ENCODE measurements around the gene ADGRD1.

ADGRD1 gene

GRCh38 chr12:131146173-131146675 is 192.5 kb downstream of the ADGRD1 start:
- TF ChIP-seq EGR1 (IDR thresholded peaks at IDR 0.05) (no peak), TCF12 (IDR thresholded peaks at IDR 0.05; ENCODE audit: low read depth) (no peak)

- TF ChIP-seq USF1 (IDR thresholded peaks at IDR 0.05) (no peak), TCF12 (IDR thresholded peaks at IDR 0.05; ENCODE audit: low read depth) (no peak), MAX (IDR thresholded peaks at IDR 0.05) (no peak), FOXM1 (IDR thresholded peaks at IDR 0.05; ENCODE audit: borderline replicate concordance, low read depth) (no peak), RAD21 (IDR thresholded peaks at IDR 0.05; ENCODE audit: low read depth) (no peak), TEAD4 (IDR thresholded peaks at IDR 0.05) (no peak), EP300 (IDR thresholded peaks at IDR 0.05; ENCODE audit: borderline replicate concordance) (no peak)
These were observed 193.6 kb downstream of the ADGRD1 start for GRCh38 chr12:131147293-131147692.

GRCh38 chr12:131147894-131148293 is 194.2 kb downstream of the ADGRD1 start:
- TF ChIP-seq CREB1 (IDR thresholded peaks at IDR 0.05; ENCODE audit: low read depth) = no peak
- no peak for TF ChIP-seq NFIC (IDR thresholded peaks at IDR 0.05)

DNA sequence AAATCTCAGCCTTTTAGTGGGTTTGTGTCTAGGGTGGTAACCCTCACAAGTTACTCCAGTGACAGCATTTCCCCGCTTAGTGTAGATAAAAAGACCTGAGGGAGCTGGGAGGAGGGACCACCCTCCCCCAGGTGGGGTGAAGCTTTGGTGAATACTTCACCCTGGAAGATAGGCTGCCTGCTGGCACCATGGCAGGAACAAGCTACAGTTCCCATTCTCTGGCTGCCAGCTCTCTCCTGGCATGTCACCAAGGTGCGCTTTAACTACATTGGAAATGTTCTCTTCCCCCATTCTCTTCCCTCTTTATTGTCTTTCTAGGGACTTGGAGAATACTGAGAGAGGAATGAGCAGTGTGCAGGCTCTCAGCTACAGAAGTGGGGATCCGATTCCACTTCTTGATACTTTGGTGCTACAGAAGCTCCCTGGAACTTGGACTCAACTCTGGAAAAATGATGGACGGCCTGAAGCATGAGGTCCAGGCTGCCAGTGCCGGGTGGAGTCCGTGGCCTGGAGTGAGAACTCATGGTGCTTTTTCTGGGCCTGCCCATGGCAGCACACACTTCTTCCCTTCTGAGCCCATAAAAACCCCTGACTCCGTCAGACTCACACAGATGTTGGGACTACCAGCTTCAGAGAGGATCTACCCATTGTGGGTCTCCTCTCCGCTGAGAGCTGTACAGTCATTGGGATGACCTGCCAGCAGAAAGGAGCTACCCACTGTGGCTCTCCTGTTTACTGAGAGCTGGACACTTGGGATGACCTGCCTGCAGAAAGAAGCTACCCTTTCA is 198.0 kb downstream of the ADGRD1 start:
- TF ChIP-seq ZBTB7A (IDR thresholded peaks at IDR 0.05; ENCODE audit: low read depth) = no peak
- no peak for TF ChIP-seq EGR1 (IDR thresholded peaks at IDR 0.05)
- no peak for TF ChIP-seq YY1 (IDR thresholded peaks at IDR 0.05; ENCODE audit: low read depth)
- TF ChIP-seq TCF12 (IDR thresholded peaks at IDR 0.05; ENCODE audit: low read depth) = no peak
- no peak for TF ChIP-seq EP300 (IDR thresholded peaks at IDR 0.05; ENCODE audit: borderline replicate concordance)
- no peak for TF ChIP-seq TEAD4 (IDR thresholded peaks at IDR 0.05)
- no peak for TF ChIP-seq MAX (IDR thresholded peaks at IDR 0.05)
- no peak for TF ChIP-seq CREB1 (IDR thresholded peaks at IDR 0.05; ENCODE audit: low read depth)
- no peak for TF ChIP-seq FOXM1 (IDR thresholded peaks at IDR 0.05; ENCODE audit: borderline replicate concordance, low read depth)
- no peak for TF ChIP-seq TAF1 (IDR thresholded peaks at IDR 0.05; ENCODE audit: low read depth)
- no peak for TF ChIP-seq USF1 (IDR thresholded peaks at IDR 0.05)
- no peak for TF ChIP-seq NFIC (IDR thresholded peaks at IDR 0.05)
- no peak for TF ChIP-seq CEBPB (IDR thresholded peaks at IDR 0.05)
- no peak for TF ChIP-seq REST (IDR thresholded peaks at IDR 0.05; ENCODE audit: low read depth)
- no peak for TF ChIP-seq RAD21 (IDR thresholded peaks at IDR 0.05; ENCODE audit: low read depth)

- TF ChIP-seq USF1 (IDR thresholded peaks at IDR 0.05) = no peak
- no peak for TF ChIP-seq TAF1 (IDR thresholded peaks at IDR 0.05; ENCODE audit: low read depth)
- TF ChIP-seq FOXM1 (IDR thresholded peaks at IDR 0.05; ENCODE audit: borderline replicate concordance, low read depth) = no peak
- TF ChIP-seq TEAD4 (IDR thresholded peaks at IDR 0.05) = no peak
- no peak for TF ChIP-seq REST (IDR thresholded peaks at IDR 0.05; ENCODE audit: low read depth)
- no peak for TF ChIP-seq ZBTB7A (IDR thresholded peaks at IDR 0.05; ENCODE audit: low read depth)
- no peak for TF ChIP-seq CREB1 (IDR thresholded peaks at IDR 0.05; ENCODE audit: low read depth)
- TF ChIP-seq RAD21 (IDR thresholded peaks at IDR 0.05; ENCODE audit: low read depth) = no peak
- no peak for TF ChIP-seq NFIC (IDR thresholded peaks at IDR 0.05)
These were observed 198.9 kb downstream of the ADGRD1 start for GRCh38 chr12:131152587-131152986.

DNA sequence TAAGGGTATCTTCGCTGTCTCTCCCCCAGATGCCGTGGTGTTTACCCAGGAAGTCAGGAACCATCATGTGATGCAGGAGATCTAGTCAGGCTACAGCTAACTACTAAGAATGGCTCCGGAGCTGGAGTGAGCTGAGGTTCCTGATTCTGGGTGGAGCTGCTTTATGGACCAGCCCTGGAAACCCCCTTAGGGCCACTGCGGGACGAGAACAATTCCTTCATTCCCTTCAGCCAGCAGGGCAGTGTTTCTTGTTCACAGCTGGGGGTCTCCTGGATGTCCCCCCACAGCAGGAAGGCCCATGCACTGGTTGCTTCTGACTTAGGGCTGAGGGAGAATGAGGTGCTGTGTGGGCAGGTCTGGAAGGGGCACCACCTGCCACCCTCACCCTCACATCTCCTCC is 199.3 kb downstream of the ADGRD1 start:
- TF ChIP-seq REST (IDR thresholded peaks at IDR 0.05; ENCODE audit: low read depth) (no peak), RAD21 (IDR thresholded peaks at IDR 0.05; ENCODE audit: low read depth) (no peak), CEBPB (IDR thresholded peaks at IDR 0.05) (no peak), YY1 (IDR thresholded peaks at IDR 0.05; ENCODE audit: low read depth) (no peak), FOXM1 (IDR thresholded peaks at IDR 0.05; ENCODE audit: borderline replicate concordance, low read depth) (no peak), NFIC (IDR thresholded peaks at IDR 0.05) (no peak), CREB1 (IDR thresholded peaks at IDR 0.05; ENCODE audit: low read depth) (no peak)
